SK-N-SH treated with all-trans-retinoic acid at 6 μM for 48 hours (cell line): Measurements from ENCODE around the gene ZNF541.

ENCODE experiments used
- ARNTL ChIP-seq: fragments of 450-650 bp; formaldehyde crosslinking; IDR thresholded peaks from 2 replicates; pipeline ENCODE4 v1.5.0; 2020; ENCODE audit warnings: low read depth, mild to moderate bottlenecking, moderate library complexity, borderline replicate concordance
- POU6F1 ChIP-seq: fragments of 250-450 bp; sonication (Bioruptor Pico); IDR thresholded peaks from 2 replicates; pipeline ENCODE4 v1.8.0; 2021; ENCODE audit warnings: low read depth, mild to moderate bottlenecking, moderate library complexity, borderline replicate concordance
- TSHZ2 ChIP-seq: fragments of 250-450 bp; sonication (Bioruptor Pico); IDR thresholded peaks from 2 replicates; pipeline ENCODE4 v1.5.0; 2020; ENCODE audit warnings: mild to moderate bottlenecking, moderate library complexity
- ZNF565 ChIP-seq: fragments of 450-650 bp; formaldehyde crosslinking; conservative IDR thresholded peaks from 2 replicates; pipeline ENCODE4 v1.5.0; 2020; ENCODE audit warnings: low read depth, mild to moderate bottlenecking, moderate library complexity

GRCh38 chr19:47561440-47562057 lies 11.4 kb downstream of the ZNF541 start:
- TF ChIP-seq ARNTL = no peak
- TF ChIP-seq POU6F1 (CRISPR knock-in tag) = no peak
- no peak for TF ChIP-seq ZNF565 (CRISPR knock-in tag)
- no peak for TF ChIP-seq TSHZ2 (CRISPR knock-in tag)
